Measurements from ENCODE around the gene ERVK3-1. TPM values are rescaled to one million over a fixed set of nuclear protein-coding genes. Genes with fewer than 3 reads are reported as not detected.

The ERVK3-1 gene
- total and polyA plus RNA-seq, 2 of the 13 experiments (the other 11 are each of a cell fraction or from before 2014, with no cell fraction given) = 28.5 to 38.7 TPM

DNA sequence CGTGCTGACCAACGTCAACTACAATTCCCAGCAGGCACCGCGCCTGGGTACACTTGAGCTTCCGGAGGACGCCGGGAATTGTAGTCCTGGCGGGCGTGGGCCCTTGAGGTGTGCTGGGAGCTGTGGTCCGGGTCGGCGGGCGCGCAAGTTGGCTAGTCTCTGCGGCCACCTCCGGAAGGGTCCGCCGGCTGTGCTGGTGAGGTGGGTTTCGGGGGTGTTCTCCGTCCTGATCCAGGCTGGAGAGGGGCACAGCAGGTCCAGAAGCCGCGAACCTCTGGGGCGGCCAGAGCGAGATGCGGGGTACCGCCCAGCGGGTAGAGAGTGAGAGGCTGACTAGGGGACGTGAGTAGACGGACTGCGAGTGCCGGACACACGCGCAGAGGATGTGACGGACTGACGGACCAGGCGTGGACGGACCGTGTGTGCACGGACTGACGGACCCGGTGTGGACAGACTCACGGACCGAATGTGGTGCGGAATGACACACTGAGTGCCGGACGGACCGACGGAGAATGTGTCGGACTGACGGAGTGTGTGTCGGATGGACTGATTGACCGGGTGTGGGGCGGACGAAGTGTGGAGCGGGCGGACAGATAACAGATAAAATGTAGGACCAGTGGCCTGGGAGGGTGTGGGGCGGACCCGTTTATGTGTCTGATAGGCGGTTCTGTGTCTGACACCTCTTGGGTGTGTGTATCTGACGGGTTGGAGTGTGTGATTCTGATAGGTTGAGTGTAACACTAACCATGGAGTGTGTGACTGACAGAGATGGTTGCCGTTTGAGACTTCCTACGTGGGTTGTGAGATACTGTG, 21.9 kb downstream of the ERVK3-1 start, which contains the start of gene ZSCAN22 (continued):
- TF ChIP-seq, protein P1, sequence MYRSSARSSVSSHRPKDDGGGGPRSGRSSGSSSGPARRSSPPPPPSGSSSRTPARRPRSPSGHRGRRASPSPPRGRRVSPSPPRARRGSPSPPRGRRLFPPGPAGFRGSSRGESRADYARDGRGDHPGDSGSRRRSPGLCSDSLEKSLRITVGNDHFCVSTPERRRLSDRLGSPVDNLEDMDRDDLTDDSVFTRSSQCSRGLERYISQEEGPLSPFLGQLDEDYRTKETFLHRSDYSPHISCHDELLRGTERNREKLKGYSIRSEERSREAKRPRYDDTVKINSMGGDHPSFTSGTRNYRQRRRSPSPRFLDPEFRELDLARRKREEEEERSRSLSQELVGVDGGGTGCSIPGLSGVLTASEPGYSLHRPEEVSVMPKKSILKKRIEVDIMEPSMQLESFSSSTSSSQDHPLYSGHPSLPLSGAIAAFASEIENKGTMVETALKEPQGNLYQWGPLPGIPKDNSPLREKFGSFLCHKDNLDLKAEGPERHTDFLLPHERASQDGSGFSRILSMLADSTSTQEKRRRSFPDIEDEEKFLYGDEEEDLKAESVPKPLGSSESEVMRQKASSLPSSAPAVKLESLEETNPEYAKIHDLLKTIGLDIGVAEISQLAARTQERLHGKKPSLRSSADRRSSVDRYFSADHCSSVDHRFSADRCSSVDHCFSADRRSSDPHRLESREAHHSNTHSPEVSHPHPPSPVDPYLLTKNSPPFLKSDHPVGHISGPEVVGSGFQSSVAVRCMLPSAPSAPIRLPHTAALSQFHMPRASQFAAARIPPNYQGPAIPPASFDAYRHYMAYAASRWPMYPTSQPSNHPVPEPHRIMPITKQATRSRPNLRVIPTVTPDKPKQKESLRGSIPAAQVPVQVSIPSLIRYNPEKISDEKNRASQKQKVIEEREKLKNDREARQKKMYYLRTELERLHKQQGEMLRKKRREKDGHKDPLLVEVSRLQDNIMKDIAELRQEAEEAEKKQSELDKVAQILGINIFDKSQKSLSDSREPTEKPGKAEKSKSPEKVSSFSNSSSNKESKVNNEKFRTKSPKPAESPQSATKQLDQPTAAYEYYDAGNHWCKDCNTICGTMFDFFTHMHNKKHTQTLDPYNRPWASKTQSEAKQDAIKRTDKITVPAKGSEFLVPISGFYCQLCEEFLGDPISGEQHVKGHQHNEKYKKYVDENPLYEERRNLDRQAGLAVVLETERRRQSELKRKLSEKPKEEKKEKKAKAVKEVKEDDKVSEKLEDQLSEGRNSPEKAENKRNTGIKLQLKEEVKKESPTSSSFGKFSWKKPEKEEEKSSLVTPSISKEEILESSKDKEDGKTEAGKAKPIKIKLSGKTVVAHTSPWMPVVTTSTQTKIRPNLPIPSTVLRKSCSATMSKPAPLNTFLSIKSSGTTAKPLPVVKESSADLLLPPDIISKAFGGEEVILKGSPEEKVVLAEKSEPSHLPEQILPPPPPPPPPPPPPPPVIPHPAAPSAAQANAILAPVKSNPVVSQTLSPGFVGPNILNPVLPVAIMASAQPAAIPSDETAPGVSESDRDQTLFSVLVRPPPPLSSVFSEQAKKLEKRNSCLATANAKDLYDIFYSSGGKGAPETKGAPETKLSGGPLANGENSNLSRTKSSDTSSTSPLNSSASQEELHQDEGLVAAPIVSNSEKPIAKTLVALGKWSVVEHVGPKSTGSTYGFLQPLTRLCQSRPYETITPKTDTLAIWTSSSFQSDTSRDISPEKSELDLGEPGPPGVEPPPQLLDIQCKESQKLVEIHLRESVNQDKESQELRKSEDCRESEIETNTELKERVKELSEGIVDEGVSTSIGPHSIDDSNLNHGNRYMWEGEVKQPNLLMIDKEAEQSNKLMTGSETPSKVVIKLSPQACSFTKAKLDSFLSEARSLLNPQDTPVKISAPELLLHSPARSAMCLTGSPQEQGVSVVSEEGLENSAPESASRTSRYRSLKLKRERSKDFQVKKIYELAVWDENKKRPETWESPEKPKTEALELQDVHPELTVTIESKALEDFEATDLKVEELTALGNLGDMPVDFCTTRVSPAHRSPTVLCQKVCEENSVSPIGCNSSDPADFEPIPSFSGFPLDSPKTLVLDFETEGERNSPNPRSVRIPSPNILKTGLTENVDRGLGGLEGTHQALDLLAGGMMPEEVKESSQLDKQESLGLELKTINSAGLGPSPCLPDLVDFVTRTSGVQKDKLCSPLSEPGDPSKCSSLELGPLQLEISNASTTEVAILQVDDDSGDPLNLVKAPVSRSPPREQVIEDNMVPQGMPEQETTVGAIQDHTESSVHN (CRISPR knock-in tag; IDR thresholded peaks at IDR 0.05) = 0 out of 2 replicates have a peak, but pooled peaks have one; percentile 27
- TF ChIP-seq, protein P2, sequence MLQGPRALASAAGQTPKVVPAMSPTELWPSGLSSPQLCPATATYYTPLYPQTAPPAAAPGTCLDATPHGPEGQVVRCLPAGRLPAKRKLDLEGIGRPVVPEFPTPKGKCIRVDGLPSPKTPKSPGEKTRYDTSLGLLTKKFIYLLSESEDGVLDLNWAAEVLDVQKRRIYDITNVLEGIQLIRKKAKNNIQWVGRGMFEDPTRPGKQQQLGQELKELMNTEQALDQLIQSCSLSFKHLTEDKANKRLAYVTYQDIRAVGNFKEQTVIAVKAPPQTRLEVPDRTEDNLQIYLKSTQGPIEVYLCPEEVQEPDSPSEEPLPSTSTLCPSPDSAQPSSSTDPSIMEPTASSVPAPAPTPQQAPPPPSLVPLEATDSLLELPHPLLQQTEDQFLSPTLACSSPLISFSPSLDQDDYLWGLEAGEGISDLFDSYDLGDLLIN (CRISPR knock-in tag; IDR thresholded peaks at IDR 0.05; ENCODE audit: borderline replicate concordance) = peak; percentile 92
- TF ChIP-seq, protein P3, sequence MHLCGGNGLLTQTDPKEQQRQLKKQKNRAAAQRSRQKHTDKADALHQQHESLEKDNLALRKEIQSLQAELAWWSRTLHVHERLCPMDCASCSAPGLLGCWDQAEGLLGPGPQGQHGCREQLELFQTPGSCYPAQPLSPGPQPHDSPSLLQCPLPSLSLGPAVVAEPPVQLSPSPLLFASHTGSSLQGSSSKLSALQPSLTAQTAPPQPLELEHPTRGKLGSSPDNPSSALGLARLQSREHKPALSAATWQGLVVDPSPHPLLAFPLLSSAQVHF (CRISPR knock-in tag; IDR thresholded peaks at IDR 0.05) = peak; percentile 88
- no peak for TF ChIP-seq ATAD3A (CRISPR knock-in tag; IDR thresholded peaks at IDR 0.05)
- TF ChIP-seq ZFY (CRISPR knock-in tag; IDR thresholded peaks at IDR 0.05) = peak; percentile 97
- TF ChIP-seq ZKSCAN1 (IDR thresholded peaks at IDR 0.05; ENCODE audit: low read length) = peak; percentile 90
- TF ChIP-seq, protein P4, sequence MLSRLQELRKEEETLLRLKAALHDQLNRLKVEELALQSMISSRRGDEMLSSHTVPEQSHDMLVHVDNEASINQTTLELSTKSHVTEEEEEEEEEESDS (CRISPR knock-in tag; IDR thresholded peaks at IDR 0.05; ENCODE audit: borderline replicate concordance) = no peak
- no peak; the same call in 1 of the 2 replicates for TF ChIP-seq SP5 (CRISPR knock-in tag; IDR thresholded peaks at IDR 0.05; ENCODE audit: borderline replicate concordance, low read depth)
- TF ChIP-seq, protein P5, sequence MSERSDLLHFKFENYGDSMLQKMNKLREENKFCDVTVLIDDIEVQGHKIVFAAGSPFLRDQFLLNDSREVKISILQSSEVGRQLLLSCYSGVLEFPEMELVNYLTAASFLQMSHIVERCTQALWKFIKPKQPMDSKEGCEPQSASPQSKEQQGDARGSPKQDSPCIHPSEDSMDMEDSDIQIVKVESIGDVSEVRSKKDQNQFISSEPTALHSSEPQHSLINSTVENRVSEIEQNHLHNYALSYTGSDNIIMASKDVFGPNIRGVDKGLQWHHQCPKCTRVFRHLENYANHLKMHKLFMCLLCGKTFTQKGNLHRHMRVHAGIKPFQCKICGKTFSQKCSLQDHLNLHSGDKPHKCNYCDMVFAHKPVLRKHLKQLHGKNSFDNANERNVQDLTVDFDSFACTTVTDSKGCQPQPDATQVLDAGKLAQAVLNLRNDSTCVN (CRISPR knock-in tag; IDR thresholded peaks at IDR 0.05; ENCODE audit: borderline replicate concordance) = no peak
- TF ChIP-seq, protein P6, sequence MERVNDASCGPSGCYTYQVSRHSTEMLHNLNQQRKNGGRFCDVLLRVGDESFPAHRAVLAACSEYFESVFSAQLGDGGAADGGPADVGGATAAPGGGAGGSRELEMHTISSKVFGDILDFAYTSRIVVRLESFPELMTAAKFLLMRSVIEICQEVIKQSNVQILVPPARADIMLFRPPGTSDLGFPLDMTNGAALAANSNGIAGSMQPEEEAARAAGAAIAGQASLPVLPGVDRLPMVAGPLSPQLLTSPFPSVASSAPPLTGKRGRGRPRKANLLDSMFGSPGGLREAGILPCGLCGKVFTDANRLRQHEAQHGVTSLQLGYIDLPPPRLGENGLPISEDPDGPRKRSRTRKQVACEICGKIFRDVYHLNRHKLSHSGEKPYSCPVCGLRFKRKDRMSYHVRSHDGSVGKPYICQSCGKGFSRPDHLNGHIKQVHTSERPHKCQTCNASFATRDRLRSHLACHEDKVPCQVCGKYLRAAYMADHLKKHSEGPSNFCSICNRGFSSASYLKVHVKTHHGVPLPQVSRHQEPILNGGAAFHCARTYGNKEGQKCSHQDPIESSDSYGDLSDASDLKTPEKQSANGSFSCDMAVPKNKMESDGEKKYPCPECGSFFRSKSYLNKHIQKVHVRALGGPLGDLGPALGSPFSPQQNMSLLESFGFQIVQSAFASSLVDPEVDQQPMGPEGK (CRISPR knock-in tag; IDR thresholded peaks at IDR 0.05) = no peak
- no peak for TF ChIP-seq ZNF570 (CRISPR knock-in tag; IDR thresholded peaks at IDR 0.05; ENCODE audit: borderline replicate concordance)
- TF ChIP-seq ZNF138 (CRISPR knock-in tag; IDR thresholded peaks at IDR 0.05; ENCODE audit: low read depth) = no peak
- no peak; the same call in 1 of the 2 replicates for TF ChIP-seq ZNF607 (CRISPR knock-in tag; IDR thresholded peaks at IDR 0.05; ENCODE audit: borderline replicate concordance)
- TF ChIP-seq ZFP1 (CRISPR knock-in tag; IDR thresholded peaks at IDR 0.05) = no peak
